ENCODE results near the gene MPZL3.
A peak's percentile ranks its signal among the peaks of the same experiment; 100 is the strongest.
"Not testable (repeated sequence)": the region's sequence is repeated elsewhere in the genome, so short reads cannot be mapped to it uniquely, and the experiment has no call there.

MPZL3 gene

GRCh38 chr11:118209033-118209432 lies 43.1 kb downstream of the MPZL3 start:
- DNase-seq: peak; percentile 55

GRCh38 chr11:118207079-118207478 lies 45.1 kb downstream of the MPZL3 start:
- peak; percentile 57 for DNase-seq

- DNase-seq: no peak
Observed at GRCh38 chr11:118206391-118207031, 45.7 kb downstream of the MPZL3 start.

GRCh38 chr11:118205606-118206378 lies 46.4 kb downstream of the MPZL3 start:
- no peak for DNase-seq

GRCh38 chr11:118202599-118203422 lies 49.4 kb downstream of the MPZL3 start:
- peak; percentile 79 for DNase-seq

- DNase-seq: no peak
Observed at GRCh38 chr11:118201966-118202365, 50.2 kb downstream of the MPZL3 start.

GRCh38 chr11:118200901-118201680 lies 51.1 kb downstream of the MPZL3 start:
- peak; percentile 64 for DNase-seq

- no peak for DNase-seq
Observed at GRCh38 chr11:118200497-118200896, 51.7 kb downstream of the MPZL3 start.

GRCh38 chr11:118199135-118199534 lies 53.0 kb downstream of the MPZL3 start:
- no peak for DNase-seq

GRCh38 chr11:118198370-118198769 lies 53.8 kb downstream of the MPZL3 start:
- DNase-seq: peak; percentile 88

GRCh38 chr11:118194835-118195627 lies 57.1 kb downstream of the MPZL3 start:
- DNase-seq: no peak

GRCh38 chr11:118193910-118194566 lies 58.1 kb downstream of the MPZL3 start:
- DNase-seq: no peak

- not testable (repeated sequence) for DNase-seq
Observed at GRCh38 chr11:118192817-118193216, 59.3 kb downstream of the MPZL3 start.

- DNase-seq: not testable (repeated sequence)
Observed at GRCh38 chr11:118190942-118191506, 61.1 kb downstream of the MPZL3 start.

- DNase-seq: no peak
Observed at GRCh38 chr11:118186346-118187107, 65.6 kb downstream of the MPZL3 start.

GRCh38 chr11:118184784-118185579 lies 67.2 kb downstream of the MPZL3 start:
- DNase-seq: no peak

- DNase-seq: not testable (repeated sequence)
Observed at GRCh38 chr11:118183691-118184090, 68.5 kb downstream of the MPZL3 start.

- no peak for DNase-seq
Observed at GRCh38 chr11:118180300-118180703, 71.9 kb downstream of the MPZL3 start.

GRCh38 chr11:118176778-118177134 lies 75.4 kb downstream of the MPZL3 start:
- no peak for DNase-seq

Data from activated CD4-positive, alpha-beta T cell treated with anti-CD3 and anti-CD28 coated beads, Interleukin-2, Interleukin-6, amounts not matched to agents 100 ng/mL and 50 ng/mL, durations not matched to agents 16 hours and 8 hours (primary cell).